HG02973 (cell line): ENCODE measurements around the gene TMEM143.
"Not testable (repeated sequence)": the region's sequence is repeated elsewhere in the genome, so short reads cannot be mapped to it uniquely, and the experiment has no call there.

Source experiments
- ATAC-seq: cut with Tn5 transposase; IDR thresholded peaks from one replicate; pipeline ENCODE4 v1.9.1; 2021; ENCODE audit warnings: moderate library complexity; ENCODE audit not compliant: unreplicated experiment

The TMEM143 gene

GRCh38 chr19:48363810-48364597 lies at the start of gene TMEM143, which contains the start of gene SYNGR4:
Gene TMEM143 (minus strand): TSS chr19:48363940. CDS start chr19:48363920, 20 bp downstream.
Gene SYNGR4 (plus strand): TSS chr19:48364367. CDS start chr19:48365843, 1,476 bp downstream.
- peak; percentile 71 for ATAC-seq

GRCh38 chr19:48405850-48406249 lies 42.1 kb upstream of the TMEM143 start:
- no peak for ATAC-seq

GRCh38 chr19:48405010-48405659 lies 41.4 kb upstream of the TMEM143 start:
- ATAC-seq: no peak

- peak; percentile 61 for ATAC-seq
Observed at GRCh38 chr19:48403606-48404005, 39.9 kb upstream of the TMEM143 start.

- no peak for ATAC-seq
Observed at GRCh38 chr19:48401287-48401686, 37.5 kb upstream of the TMEM143 start.

- ATAC-seq: no peak
Observed at GRCh38 chr19:48400018-48400742, 36.4 kb upstream of the TMEM143 start.

- peak; percentile 42 for ATAC-seq
Observed at GRCh38 chr19:48398375-48399235, 34.9 kb upstream of the TMEM143 start.

- no peak for ATAC-seq
Observed at GRCh38 chr19:48398102-48398374, 34.3 kb upstream of the TMEM143 start.

- ATAC-seq: no peak
Observed at GRCh38 chr19:48397263-48398101, 33.7 kb upstream of the TMEM143 start.

GRCh38 chr19:48396824-48397176 lies 33.1 kb upstream of the TMEM143 start:
- ATAC-seq: no peak

GRCh38 chr19:48396016-48396823 lies 32.5 kb upstream of the TMEM143 start:
- ATAC-seq: no peak

- ATAC-seq: no peak
Observed at GRCh38 chr19:48395499-48395898, 31.8 kb upstream of the TMEM143 start.

- ATAC-seq: no peak
Observed at GRCh38 chr19:48395170-48395455, 31.4 kb upstream of the TMEM143 start.

GRCh38 chr19:48394331-48395169 lies 30.8 kb upstream of the TMEM143 start:
- no peak for ATAC-seq

GRCh38 chr19:48393559-48394330 lies 30.0 kb upstream of the TMEM143 start, which contains the start of gene GRIN2D:
Gene GRIN2D (plus strand): TSS chr19:48393668. CDS start chr19:48398393, 4,725 bp downstream.
- ATAC-seq: no peak

GRCh38 chr19:48392860-48393558 lies 29.3 kb upstream of the TMEM143 start:
- ATAC-seq: no peak

GRCh38 chr19:48392006-48392344 lies 28.2 kb upstream of the TMEM143 start:
- not testable (repeated sequence) for ATAC-seq
